D721Med (cell line): ENCODE measurements around the gene ANO1.

Experiments used
- DNase-seq: peaks from one replicate; pipeline ENCODE4 v3.0.0; 2011; ENCODE audit warnings: low spot score; ENCODE audit not compliant: insufficient read length
- FAIRE-seq: peaks from 2 replicates; lab custom pipeline; 2011; peaks lifted over from hg19 to GRCh38; lab: Jason Lieb, UNC
- CTCF ChIP-seq: IDR thresholded peaks from 2 replicates; pipeline ENCODE4 v1.5.1; 2012; ENCODE audit warnings: mild to moderate bottlenecking, control low read depth; ENCODE audit not compliant: insufficient read depth; ENCODE audit errors: missing control alignments

The ANO1 gene

GRCh38 chr11:70054004-70054403, 24.1 kb upstream of the ANO1 start:
- no peak for TF ChIP-seq CTCF
- DNase-seq (no peak), FAIRE-seq (no peak)

- FAIRE-seq = no peak
- no peak for TF ChIP-seq CTCF
- DNase-seq = no peak
Measured at GRCh38 chr11:70055444-70055843, 22.7 kb upstream of the ANO1 start.

- no peak for FAIRE-seq
- TF ChIP-seq CTCF = no peak
- no peak for DNase-seq
Measured at GRCh38 chr11:70057080-70057479, 21.0 kb upstream of the ANO1 start.

- TF ChIP-seq CTCF = no peak
- no peak for FAIRE-seq
- DNase-seq = no peak
Measured at GRCh38 chr11:70059971-70060370, 18.1 kb upstream of the ANO1 start.

GRCh38 chr11:70060611-70061293, 17.4 kb upstream of the ANO1 start:
- DNase-seq = no peak
- no peak for FAIRE-seq
- TF ChIP-seq CTCF = no peak

- FAIRE-seq = no peak
- TF ChIP-seq CTCF = no peak
- no peak for DNase-seq
Measured at GRCh38 chr11:70061734-70062133, 16.4 kb upstream of the ANO1 start.

GRCh38 chr11:70063121-70063520, 15.0 kb upstream of the ANO1 start:
- no peak for FAIRE-seq
- no peak for TF ChIP-seq CTCF
- DNase-seq = no peak
